AG09309 (cell line): ENCODE results near the gene FRMD4A.

ENCODE experiments used
- DNase-seq: peaks from one replicate; pipeline ENCODE4 v3.0.0-alpha.2; 2010; ENCODE audit warnings: low read depth
- H3K4me3 ChIP-seq: 2 replicates; pipeline ENCODE4 v1.5.1; 2011; ENCODE audit warnings: mild to moderate bottlenecking, low read depth, low read length, moderate library complexity; ENCODE audit not compliant: control insufficient read depth
- CTCF ChIP-seq: IDR thresholded peaks from 2 replicates; pipeline ENCODE4 v1.5.1; 2011; ENCODE audit warnings: mild to moderate bottlenecking, low read depth, low read length, inconsistent platforms; ENCODE audit not compliant: insufficient read depth, control insufficient read depth; ENCODE audit errors: missing control alignments

FRMD4A gene

GRCh38 chr10:13775786-13776775 lies 554.6 kb downstream of the FRMD4A start:
- DNase-seq, result peak; percentile 68
- H3K4me3 ChIP-seq, result no peak overlapping the region
- no peak for TF ChIP-seq CTCF

GRCh38 chr10:13774303-13774893 lies 556.3 kb downstream of the FRMD4A start:
- no peak for TF ChIP-seq CTCF
- no peak overlapping the region for H3K4me3 ChIP-seq
- no peak for DNase-seq

GRCh38 chr10:13773496-13774170 lies 557.1 kb downstream of the FRMD4A start:
- no peak for TF ChIP-seq CTCF
- no peak overlapping the region for H3K4me3 ChIP-seq
- DNase-seq, result no peak

GRCh38 chr10:13773043-13773442 lies 557.7 kb downstream of the FRMD4A start:
- no peak for TF ChIP-seq CTCF
- no peak overlapping the region for H3K4me3 ChIP-seq
- DNase-seq, result no peak

GRCh38 chr10:13771992-13772391 lies 558.7 kb downstream of the FRMD4A start:
- TF ChIP-seq CTCF, result no peak
- no peak overlapping the region for H3K4me3 ChIP-seq
- no peak for DNase-seq

- no peak for DNase-seq
- no peak overlapping the region for H3K4me3 ChIP-seq
- no peak for TF ChIP-seq CTCF
Observed at GRCh38 chr10:13770760-13771493, 559.8 kb downstream of the FRMD4A start.
